ENCODE results near the gene FEM1A. TPM values are rescaled to one million over a fixed set of nuclear protein-coding genes. Genes with fewer than 3 reads are reported as not detected.

The FEM1A gene
- total and polyA plus RNA-seq, 2 of the 13 experiments (the other 11 are each of a cell fraction or from before 2014, with no cell fraction given), result 3.2 to 10.8 TPM

DNA sequence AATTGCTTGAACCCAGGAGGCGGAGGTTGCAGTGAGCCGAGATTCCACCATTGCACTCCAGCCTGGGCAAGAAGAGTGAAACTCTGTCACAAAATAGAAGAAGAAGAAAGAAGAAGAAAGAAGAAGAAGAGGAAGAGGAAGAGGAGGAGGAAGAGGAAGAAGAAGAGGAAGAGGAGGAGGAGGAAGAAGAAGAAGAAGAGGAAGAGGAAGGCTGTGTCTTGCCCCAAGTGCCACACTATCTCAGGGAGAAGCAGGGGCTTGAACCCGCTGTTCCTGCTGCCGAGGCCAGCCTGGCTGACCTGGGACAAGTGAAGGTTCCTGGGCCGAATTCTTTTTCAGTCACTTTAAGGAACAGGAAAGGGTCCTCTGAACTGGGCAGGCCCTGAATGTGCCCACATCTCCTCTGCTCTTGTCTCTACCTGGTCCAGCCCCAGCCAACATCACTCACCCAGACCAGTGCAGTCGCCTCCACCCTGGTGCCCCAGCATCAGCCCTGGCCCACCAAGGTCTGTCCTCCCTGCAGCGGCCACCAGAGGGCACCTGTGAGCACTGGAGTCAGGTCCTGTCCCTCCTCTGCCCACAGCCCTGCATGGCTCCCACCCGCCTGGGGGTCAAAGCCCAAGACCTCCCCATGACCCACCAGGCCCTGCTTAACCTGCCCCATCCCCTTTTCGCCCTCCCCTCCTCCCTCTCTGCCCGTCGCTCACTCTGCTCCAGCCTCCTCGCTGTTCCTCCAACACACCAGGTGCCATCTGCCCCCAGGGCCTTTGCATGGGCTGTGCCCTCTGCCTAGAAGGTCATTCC is 20.0 kb downstream of the FEM1A start (continued):
- TF ChIP-seq, protein P1, sequence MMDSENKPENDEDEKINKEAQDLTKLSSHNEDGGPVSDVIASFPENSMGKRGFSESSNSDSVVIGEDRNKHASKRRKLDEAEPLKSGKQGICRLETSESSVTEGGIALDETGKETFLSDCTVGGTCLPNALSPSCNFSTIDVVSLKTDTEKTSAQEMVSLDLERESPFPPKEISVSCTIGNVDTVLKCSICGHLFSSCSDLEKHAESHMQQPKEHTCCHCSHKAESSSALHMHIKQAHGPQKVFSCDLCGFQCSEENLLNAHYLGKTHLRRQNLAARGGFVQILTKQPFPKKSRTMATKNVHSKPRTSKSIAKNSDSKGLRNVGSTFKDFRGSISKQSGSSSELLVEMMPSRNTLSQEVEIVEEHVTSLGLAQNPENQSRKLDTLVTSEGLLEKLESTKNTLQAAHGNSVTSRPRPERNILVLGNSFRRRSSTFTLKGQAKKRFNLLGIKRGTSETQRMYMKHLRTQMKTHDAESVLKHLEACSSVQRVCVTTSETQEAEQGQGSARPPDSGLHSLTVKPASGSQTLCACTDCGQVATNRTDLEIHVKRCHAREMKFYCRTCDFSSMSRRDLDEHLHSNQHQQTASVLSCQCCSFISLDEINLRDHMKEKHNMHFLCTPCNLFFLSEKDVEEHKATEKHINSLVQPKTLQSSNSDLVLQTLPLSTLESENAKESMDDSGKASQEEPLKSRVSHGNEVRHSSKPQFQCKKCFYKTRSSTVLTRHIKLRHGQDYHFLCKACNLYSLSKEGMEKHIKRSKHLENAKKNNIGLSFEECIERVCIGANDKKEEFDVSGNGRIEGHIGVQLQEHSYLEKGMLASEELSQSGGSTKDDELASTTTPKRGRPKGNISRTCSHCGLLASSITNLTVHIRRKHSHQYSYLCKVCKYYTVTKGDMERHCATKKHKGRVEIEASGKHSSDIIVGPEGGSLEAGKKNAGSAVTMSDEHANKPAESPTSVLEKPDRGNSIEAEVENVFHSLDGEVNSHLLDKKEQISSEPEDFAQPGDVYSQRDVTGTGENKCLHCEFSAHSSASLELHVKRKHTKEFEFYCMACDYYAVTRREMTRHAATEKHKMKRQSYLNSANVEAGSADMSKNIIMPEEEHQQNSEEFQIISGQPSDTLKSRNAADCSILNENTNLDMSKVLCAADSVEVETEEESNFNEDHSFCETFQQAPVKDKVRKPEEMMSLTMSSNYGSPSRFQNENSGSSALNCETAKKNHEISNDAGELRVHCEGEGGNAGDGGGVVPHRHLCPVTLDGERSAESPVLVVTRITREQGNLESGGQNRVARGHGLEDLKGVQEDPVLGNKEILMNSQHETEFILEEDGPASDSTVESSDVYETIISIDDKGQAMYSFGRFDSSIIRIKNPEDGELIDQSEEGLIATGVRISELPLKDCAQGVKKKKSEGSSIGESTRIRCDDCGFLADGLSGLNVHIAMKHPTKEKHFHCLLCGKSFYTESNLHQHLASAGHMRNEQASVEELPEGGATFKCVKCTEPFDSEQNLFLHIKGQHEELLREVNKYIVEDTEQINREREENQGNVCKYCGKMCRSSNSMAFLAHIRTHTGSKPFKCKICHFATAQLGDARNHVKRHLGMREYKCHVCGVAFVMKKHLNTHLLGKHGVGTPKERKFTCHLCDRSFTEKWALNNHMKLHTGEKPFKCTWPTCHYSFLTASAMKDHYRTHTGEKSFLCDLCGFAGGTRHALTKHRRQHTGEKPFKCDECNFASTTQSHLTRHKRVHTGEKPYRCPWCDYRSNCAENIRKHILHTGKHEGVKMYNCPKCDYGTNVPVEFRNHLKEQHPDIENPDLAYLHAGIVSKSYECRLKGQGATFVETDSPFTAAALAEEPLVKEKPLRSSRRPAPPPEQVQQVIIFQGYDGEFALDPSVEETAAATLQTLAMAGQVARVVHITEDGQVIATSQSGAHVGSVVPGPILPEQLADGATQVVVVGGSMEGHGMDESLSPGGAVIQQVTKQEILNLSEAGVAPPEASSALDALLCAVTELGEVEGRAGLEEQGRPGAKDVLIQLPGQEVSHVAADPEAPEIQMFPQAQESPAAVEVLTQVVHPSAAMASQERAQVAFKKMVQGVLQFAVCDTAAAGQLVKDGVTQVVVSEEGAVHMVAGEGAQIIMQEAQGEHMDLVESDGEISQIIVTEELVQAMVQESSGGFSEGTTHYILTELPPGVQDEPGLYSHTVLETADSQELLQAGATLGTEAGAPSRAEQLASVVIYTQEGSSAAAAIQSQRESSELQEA (CRISPR knock-in tag; IDR thresholded peaks at IDR 0.05; ENCODE audit: not compliant biosample characterization), result no peak
- TF ChIP-seq ZNF563 (CRISPR knock-in tag; IDR thresholded peaks at IDR 0.05) (no peak), ZNF431 (CRISPR knock-in tag; IDR thresholded peaks at IDR 0.05; ENCODE audit: borderline replicate concordance, low read depth) (no peak), TP53 (CRISPR knock-in tag; conservative IDR thresholded peaks at IDR 0.05) (no peak), ZNF274 (CRISPR knock-in tag; IDR thresholded peaks at IDR 0.05) (no peak), POLR2AphosphoS5 (IDR thresholded peaks at IDR 0.05; ENCODE audit: low read depth, low read length) (no peak), ZFP82 (CRISPR knock-in tag; IDR thresholded peaks at IDR 0.05; ENCODE audit: borderline replicate concordance) (no peak), HNRNPK (IDR thresholded peaks at IDR 0.05; ENCODE audit: low read depth, low read length, poor library complexity, severe bottlenecking) (no peak), ARID5B (CRISPR knock-in tag; IDR thresholded peaks at IDR 0.05) (no peak), HOXA7 (CRISPR knock-in tag; IDR thresholded peaks at IDR 0.05) (no peak), ZNF589 (CRISPR knock-in tag; conservative IDR thresholded peaks at IDR 0.05) (no peak)
- TF ChIP-seq, protein P2, sequence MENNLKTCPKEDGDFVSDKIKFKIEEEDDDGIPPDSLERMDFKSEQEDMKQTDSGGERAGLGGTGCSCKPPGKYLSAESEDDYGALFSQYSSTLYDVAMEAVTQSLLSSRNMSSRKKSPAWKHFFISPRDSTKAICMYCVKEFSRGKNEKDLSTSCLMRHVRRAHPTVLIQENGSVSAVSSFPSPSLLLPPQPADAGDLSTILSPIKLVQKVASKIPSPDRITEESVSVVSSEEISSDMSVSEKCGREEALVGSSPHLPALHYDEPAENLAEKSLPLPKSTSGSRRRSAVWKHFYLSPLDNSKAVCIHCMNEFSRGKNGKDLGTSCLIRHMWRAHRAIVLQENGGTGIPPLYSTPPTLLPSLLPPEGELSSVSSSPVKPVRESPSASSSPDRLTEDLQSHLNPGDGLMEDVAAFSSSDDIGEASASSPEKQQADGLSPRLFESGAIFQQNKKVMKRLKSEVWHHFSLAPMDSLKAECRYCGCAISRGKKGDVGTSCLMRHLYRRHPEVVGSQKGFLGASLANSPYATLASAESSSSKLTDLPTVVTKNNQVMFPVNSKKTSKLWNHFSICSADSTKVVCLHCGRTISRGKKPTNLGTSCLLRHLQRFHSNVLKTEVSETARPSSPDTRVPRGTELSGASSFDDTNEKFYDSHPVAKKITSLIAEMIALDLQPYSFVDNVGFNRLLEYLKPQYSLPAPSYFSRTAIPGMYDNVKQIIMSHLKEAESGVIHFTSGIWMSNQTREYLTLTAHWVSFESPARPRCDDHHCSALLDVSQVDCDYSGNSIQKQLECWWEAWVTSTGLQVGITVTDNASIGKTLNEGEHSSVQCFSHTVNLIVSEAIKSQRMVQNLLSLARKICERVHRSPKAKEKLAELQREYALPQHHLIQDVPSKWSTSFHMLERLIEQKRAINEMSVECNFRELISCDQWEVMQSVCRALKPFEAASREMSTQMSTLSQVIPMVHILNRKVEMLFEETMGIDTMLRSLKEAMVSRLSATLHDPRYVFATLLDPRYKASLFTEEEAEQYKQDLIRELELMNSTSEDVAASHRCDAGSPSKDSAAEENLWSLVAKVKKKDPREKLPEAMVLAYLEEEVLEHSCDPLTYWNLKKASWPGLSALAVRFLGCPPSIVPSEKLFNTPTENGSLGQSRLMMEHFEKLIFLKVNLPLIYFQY (CRISPR knock-in tag; IDR thresholded peaks at IDR 0.05; ENCODE audit: borderline replicate concordance), result no peak
